Mononuclear cell (primary cell): ENCODE measurements around the gene FBXL17. TPM values are rescaled to one million over a fixed set of nuclear protein-coding genes. Genes with fewer than 3 reads are reported as not detected.
"Not testable (repeated sequence)": the region's sequence is repeated elsewhere in the genome, so short reads cannot be mapped to it uniquely, and the experiment has no call there.

Source experiments
- H3K27me3 ChIP-seq: 2 replicates; pipeline ENCODE4 v1.6.0; 2011; ENCODE audit warnings: low read length, control low read depth; ENCODE audit not compliant: insufficient read depth
- H3K4me1 ChIP-seq: 2 replicates; pipeline ENCODE4 v1.5.1; 2011; ENCODE audit warnings: mild to moderate bottlenecking, low read length, control low read depth; ENCODE audit not compliant: insufficient read depth
- H3K4me3 ChIP-seq: 2 replicates; pipeline ENCODE4 v1.5.1; 2011; ENCODE audit warnings: mild to moderate bottlenecking, low read length, moderate library complexity
- H3K9me3 ChIP-seq: 2 replicates; pipeline ENCODE4 v1.5.1; 2011; ENCODE audit warnings: low read depth, mild to moderate bottlenecking, control low read depth, low read length
- total RNA-seq: library from RNA; depleted of rRNA; stranded (reverse); fragments of >200 nt; gene quantifications from one replicate; pipeline ENCODE4 v1.2.3, GENCODE V29; 2012

Gene FBXL17
- total RNA-seq, 1 donor: 19.3 TPM

GRCh38 chr5:108303086-108303485, 78.8 kb downstream of the FBXL17 start:
- Histone ChIP-seq H3K9me3 (no peaks in the 10 kb centered on the region), H3K4me3 (no peak overlapping the region), H3K27me3 (no peaks in the 10 kb centered on the region)

DNA sequence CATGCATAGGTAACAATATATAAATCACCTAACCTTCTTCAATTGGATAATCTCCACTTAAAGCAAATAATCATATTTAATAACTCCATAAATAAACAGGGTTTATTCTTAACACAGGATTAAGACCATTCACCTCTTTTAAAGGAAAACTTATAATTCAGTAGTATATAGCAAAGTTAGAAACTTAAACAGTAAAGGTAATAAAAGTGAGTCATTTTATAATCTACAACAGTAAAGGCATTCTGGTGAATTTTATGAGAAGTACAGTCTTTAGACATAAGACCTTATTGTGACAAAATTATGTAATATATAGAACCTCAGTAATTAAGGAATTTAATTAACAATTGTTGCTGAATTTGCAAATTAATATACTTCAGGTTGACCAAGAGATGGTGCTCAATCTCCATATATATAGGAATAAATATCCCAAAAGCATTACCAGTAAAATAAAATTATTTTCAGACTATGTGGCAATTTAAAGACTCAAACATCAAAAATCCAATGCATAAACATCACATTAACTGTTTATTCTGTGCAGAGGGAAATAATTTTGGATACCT, 84.8 kb downstream of the FBXL17 start:
- Histone ChIP-seq H3K9me3 (no peaks in the 10 kb centered on the region), H3K4me3 (no peak overlapping the region), H3K4me1 (no peaks in the 10 kb centered on the region), H3K27me3 (no peaks in the 10 kb centered on the region)

More at GRCh38 chr5:108303086-108303485, 78.8 kb downstream of the FBXL17 start:
- H3K4me1 ChIP-seq: no peaks in the 10 kb centered on the region

- H3K4me1 ChIP-seq: no peaks in the 10 kb centered on the region
- no peak overlapping the region for H3K4me3 ChIP-seq
- H3K27me3 ChIP-seq: no peaks in the 10 kb centered on the region
- H3K9me3 ChIP-seq: no peaks in the 10 kb centered on the region
Measured at GRCh38 chr5:108295578-108296368, 86.1 kb downstream of the FBXL17 start.

GRCh38 chr5:108280960-108281569, 100.8 kb downstream of the FBXL17 start:
- no peaks in the 10 kb centered on the region for H3K27me3 ChIP-seq
- no peaks in the 10 kb centered on the region for H3K4me1 ChIP-seq
- H3K4me3 ChIP-seq: no peak overlapping the region
- peaks cover 30% of the 10 kb centered on the region for H3K9me3 ChIP-seq

- no peaks in the 10 kb centered on the region for H3K27me3 ChIP-seq
- peaks cover 30% of the 10 kb centered on the region for H3K9me3 ChIP-seq
- H3K4me1 ChIP-seq: no peaks in the 10 kb centered on the region
- no peak overlapping the region for H3K4me3 ChIP-seq
Measured at GRCh38 chr5:108280248-108280647, 101.7 kb downstream of the FBXL17 start.

DNA sequence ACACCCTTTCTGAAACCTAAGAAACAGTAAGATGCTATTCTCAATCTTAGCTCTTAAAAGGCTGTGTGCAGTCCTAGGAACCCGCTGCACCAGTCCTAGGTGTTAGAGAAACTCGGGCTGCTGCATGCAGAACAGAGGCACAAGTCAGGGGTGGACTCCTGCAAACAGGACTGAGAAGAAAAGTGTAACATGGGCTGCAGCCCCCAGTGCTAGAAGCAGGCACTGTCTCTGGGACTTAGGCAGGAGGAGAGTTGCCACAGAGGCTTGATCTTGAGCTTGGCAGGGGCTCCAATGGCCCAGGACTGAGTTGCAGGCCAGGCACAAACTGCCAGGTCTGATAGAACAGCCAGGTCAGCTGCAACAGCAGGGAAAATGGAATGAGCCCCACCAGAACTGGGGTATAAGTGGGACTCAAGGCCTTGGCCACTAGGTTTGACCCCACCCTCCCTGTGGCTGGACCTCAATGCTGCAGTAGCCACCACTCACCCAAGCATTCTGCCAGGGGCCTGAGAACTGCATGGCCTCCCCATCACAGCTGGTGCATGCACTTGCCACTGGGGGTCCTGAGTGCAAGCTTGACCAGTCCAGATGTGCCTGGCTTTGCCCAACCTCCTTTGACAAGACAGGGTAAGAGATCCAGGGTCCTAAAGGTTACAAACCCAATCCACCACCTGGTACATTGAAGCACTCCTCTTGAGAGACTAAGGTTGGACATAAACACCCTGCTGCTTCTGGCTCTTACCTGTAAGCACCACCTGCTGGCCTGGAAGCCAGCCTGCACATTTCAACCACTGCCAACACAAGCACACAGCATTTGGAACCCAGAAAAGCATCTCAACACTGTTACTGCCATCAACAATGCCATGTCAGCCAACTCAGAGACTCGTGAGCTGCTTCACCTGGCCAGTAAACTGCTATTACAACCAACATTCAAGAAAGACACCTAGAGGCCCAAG, 103.3 kb downstream of the FBXL17 start:
- no peak overlapping the region for H3K4me3 ChIP-seq
- H3K4me1 ChIP-seq: no peaks in the 10 kb centered on the region
- no peaks in the 10 kb centered on the region for H3K27me3 ChIP-seq
- peaks cover 22% of the 10 kb centered on the region for H3K9me3 ChIP-seq

- H3K9me3 ChIP-seq: peaks cover 4% of the 10 kb centered on the region
- H3K27me3 ChIP-seq: no peaks in the 10 kb centered on the region
- no peak overlapping the region for H3K4me3 ChIP-seq
- no peaks in the 10 kb centered on the region for H3K4me1 ChIP-seq
Measured at GRCh38 chr5:108276187-108277050, 105.5 kb downstream of the FBXL17 start.

GRCh38 chr5:108274080-108274479, 107.8 kb downstream of the FBXL17 start:
- H3K4me1 ChIP-seq, H3K9me3 ChIP-seq, H3K27me3 ChIP-seq, H3K4me3 ChIP-seq: not testable (repeated sequence)

DNA sequence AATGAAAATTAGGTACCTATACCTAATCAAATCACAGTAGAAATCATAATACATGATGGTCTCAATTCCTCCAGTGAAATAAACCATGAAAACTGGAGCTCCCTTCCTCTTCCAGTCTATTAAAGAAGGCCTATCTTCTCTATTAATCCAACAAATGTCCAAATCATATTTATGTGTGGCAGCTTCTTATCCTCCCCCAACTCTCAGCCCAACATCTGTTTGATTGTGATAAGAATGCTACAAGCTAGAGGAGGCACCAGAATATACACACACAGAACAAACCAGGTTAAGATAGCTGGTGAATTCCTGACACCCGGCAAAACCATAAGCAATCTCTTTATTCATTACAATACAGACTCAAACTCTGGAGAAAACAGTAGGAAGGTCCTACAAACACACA, 110.8 kb downstream of the FBXL17 start:
- Histone ChIP-seq H3K4me3 (no peak overlapping the region), H3K9me3 (no peaks in the 10 kb centered on the region), H3K27me3 (no peaks in the 10 kb centered on the region), H3K4me1 (no peaks in the 10 kb centered on the region)

DNA sequence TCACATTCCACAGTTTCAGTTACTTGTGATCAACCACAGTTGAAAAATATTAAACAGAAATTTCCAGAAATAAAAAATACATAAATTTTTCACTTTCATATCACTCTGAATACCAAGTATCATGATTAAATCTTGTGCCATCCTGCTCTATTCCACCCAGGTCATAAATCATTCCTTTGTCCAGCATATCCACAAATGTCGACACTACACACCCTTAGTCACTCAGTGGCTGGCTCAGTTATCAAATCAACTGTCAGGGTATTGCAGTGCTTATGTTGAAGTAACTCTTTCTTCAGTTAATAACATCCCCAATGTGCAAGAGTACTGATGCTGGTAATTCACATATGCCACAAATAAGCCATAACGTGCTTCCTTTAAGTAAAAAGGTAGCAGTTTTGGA, 115.7 kb downstream of the FBXL17 start:
- H3K9me3 ChIP-seq: no peaks in the 10 kb centered on the region
- no peaks in the 10 kb centered on the region for H3K4me1 ChIP-seq
- H3K4me3 ChIP-seq: no peak overlapping the region
- no peaks in the 10 kb centered on the region for H3K27me3 ChIP-seq

DNA sequence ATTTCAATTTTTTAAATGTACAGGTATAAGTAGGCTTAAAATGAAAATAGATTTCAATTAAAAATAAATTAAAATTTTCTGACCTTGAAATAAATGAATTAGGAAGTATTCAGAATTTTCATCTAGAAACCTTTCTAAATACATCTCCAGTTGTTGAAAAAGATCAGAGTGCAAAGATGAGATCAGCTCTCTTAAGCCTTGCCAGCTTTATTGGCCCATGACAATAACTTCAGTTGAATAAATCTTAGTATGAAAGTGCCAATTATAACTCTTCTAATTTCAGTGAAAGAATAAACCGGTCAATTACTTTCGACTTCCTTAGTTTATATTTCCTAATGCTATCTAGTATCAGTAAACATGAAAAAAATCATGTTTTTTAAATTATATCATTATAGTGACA, 117.4 kb downstream of the FBXL17 start:
- Histone ChIP-seq H3K27me3 (no peaks in the 10 kb centered on the region), H3K9me3 (no peaks in the 10 kb centered on the region), H3K4me1 (peaks cover 4% of the 10 kb centered on the region), H3K4me3 (no peak overlapping the region)

DNA sequence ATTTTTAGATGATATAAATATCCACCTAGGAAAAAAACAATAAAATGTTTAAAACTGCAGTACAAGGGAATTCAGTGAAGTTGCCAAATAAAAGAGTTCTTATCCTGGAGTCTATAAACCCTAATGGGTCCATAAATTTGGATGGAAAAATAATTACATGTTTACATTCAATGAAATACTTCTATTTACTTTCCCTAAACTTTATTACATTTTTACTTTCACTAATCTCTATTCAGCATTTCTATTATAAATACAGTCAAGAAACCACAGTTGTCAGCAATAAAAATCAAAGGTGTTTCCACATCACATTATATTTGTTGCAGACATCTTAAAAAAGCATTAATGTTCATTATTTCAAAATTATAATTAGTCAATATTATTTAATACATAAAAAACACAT, 118.6 kb downstream of the FBXL17 start:
- peaks cover 4% of the 10 kb centered on the region for H3K4me1 ChIP-seq
- H3K27me3 ChIP-seq: no peaks in the 10 kb centered on the region
- H3K9me3 ChIP-seq: no peaks in the 10 kb centered on the region
- no peak overlapping the region for H3K4me3 ChIP-seq

DNA sequence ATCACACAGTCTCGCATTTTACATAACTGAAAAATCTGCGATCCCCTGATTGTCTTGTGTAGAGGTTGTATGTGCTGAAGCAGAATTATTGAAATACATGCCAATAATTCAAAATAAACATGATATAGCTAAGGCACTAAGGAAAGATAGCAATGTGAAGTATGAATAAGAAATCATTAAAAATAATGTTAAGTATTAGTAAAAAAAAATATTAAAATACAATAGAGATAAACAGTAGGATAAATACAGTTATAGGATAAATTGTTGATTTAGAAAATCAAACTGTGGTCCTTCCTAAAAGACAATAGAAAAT, 121.1 kb downstream of the FBXL17 start:
- Histone ChIP-seq H3K4me1 (peaks cover 4% of the 10 kb centered on the region), H3K27me3 (no peaks in the 10 kb centered on the region), H3K4me3 (no peak overlapping the region), H3K9me3 (no peaks in the 10 kb centered on the region)

GRCh38 chr5:108260117-108260857, 121.6 kb downstream of the FBXL17 start:
- Histone ChIP-seq H3K9me3 (no peaks in the 10 kb centered on the region), H3K4me1 (peaks cover 4% of the 10 kb centered on the region), H3K4me3 (no peak overlapping the region), H3K27me3 (no peaks in the 10 kb centered on the region)
